NB4 (cell line): Measurements from ENCODE around the gene RPS23.
"Not testable (repeated sequence)": the region's sequence is repeated elsewhere in the genome, so short reads cannot be mapped to it uniquely, and the experiment has no call there.

ENCODE experiments used
- CTCF ChIP-seq: IDR thresholded peaks from one replicate; pipeline ENCODE4 v1.5.1; 2012; ENCODE audit warnings: low read depth, low read length
- MAX ChIP-seq: IDR thresholded peaks from 2 replicates; pipeline ENCODE4 v1.6.1; 2011; ENCODE audit warnings: low read depth, low read length
- POLR2A ChIP-seq: IDR thresholded peaks from 2 replicates; pipeline ENCODE4 v1.6.1; 2011; ENCODE audit warnings: mild to moderate bottlenecking; ENCODE audit not compliant: insufficient read length; ENCODE audit errors: extremely low read depth

- TF ChIP-seq POLR2A, CTCF, MAX: not testable (repeated sequence)
These were observed 10.7 kb downstream of the RPS23 start for GRCh38 chr5:82267297-82267933.
